T-helper 2 cell treated with Interferon-gamma antibody and Interleukin-4, amounts not matched to agents 5 μg/mL and 100 μg/mL, for 36 hours (primary cell): ENCODE results near the gene NPW.

Experiments
- DNase-seq: peaks from one replicate; pipeline ENCODE4 v3.0.0; 2021; ENCODE audit warnings: low spot score
- H3K27ac Mint-ChIP-seq: one replicate; pipeline ENCODE4 v1.8.0; 2021; ENCODE audit warnings: mild to moderate bottlenecking, mixed read lengths
- H3K27me3 Mint-ChIP-seq: one replicate; pipeline ENCODE4 v1.8.0; 2021; ENCODE audit warnings: low read depth, mixed read lengths
- H3K36me3 Mint-ChIP-seq: one replicate; pipeline ENCODE4 v1.8.0; 2021; ENCODE audit warnings: low read depth, mixed read lengths
- H3K4me1 Mint-ChIP-seq: one replicate; pipeline ENCODE4 v1.8.0; 2021; ENCODE audit warnings: low read depth, mixed read lengths
- H3K4me3 Mint-ChIP-seq: one replicate; pipeline ENCODE4 v1.8.0; 2022; ENCODE audit warnings: mild to moderate bottlenecking, moderate library complexity, mixed read lengths
- H3K9me3 Mint-ChIP-seq: one replicate; pipeline ENCODE4 v1.8.0; 2021; ENCODE audit warnings: mixed read lengths

NPW gene

DNA sequence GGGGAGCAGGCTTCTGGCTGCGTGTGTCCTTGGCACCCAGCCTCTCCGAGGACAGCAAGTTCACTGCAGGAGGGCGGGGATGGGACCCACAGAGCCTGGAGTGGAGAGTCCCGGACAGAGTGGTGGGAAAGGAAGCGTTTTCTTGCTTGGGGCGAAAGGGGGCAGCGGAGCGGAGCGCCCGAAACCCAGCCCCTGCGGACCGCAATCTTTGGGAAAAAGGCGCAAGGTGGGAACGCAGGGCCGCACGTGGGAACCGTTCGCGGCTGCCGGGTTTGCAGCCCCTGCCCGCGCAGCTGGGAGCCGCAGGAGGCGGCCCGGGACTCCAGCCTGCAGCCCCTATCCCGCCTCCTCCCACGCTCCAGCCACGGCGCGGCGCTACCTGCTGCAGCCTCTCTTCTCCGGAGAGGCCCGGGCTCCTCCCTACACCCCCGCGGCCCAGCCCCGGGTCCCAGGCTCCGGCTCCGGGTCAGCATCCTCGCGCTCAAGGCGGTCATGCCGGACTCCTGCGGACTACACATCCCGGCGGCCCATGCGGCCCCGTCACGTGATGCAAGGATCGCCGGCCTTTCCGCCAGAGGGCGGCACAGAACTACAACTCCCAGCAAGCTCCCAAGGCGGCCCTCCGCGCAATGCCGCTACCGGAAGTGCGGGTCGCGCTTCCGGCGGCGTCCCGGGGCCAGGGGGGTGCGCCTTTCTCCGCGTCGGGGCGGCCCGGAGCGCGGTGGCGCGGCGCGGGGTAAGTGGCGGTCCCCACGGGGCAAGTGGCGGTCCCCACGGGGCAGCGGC lies 27.9 kb downstream of the NPW start, which contains the start of the genes NTHL1 and TSC2:
TSS of gene NTHL1 (minus strand) at position 505 of the 786 bp plus-strand sequence. CDS start at position 494, 11 bp downstream.
TSS of gene TSC2 (plus strand) at position 656 of the 786 bp plus-strand sequence. CDS start 631 bp downstream, outside the sequence.
- Mint-ChIP-seq H3K27me3 (no peaks in the 10 kb centered on the region), H3K27ac (peak within 1 kb of the TSS; percentile 82), H3K9me3 (no peaks in the 10 kb centered on the region), H3K36me3 (peaks cover 2% of the 10 kb centered on the region), H3K4me3 (peak within 1 kb of the TSS; percentile 95), H3K4me1 (peaks cover 10% of the 10 kb centered on the region)
- peak; percentile 98 for DNase-seq

DNA sequence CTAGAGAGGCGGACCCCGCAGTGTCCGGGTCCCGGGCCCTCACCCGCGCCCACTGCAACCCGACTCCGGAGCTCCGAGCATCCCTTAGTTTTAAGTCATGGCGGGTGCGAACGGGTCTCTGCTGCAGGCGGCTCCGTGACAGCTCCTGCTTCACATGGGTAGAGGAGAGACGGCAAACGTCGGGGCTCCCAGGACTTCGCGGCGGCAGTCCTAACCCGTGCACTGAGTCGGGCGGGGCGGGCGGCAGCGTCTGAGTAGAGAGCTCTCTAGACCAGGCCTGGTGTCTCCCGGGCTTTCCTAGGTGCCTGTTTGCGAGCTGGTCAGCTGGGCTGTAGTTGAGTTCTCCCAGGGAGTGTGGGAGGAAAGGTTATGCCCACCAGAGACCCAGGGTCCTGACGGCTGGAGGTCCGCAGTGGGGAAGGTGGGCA lies 28.5 kb downstream of the NPW start:
- peak overlapping the region; percentile 95 for H3K4me3 Mint-ChIP-seq
- peak overlapping the region; percentile 79 for H3K27ac Mint-ChIP-seq

DNA sequence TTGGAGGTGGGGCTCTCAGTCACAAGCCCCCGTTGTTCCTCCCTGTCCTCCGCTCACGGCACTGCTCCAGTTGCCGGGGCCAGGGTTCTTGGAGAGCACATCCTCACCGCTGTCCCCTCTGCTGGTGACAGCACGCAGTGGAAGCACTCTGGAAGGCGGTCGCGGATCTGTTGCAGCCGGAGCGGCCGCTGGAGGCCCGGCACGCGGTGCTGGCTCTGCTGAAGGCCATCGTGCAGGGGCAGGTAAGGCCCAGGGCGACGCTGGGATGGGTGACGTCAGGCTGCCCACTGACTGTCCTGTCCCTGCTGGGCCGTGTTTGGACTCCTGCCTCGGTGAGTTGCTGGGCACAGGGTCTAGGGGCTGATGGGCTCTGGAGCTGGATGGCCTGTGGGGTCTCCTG lies 33.6 kb downstream of the NPW start:
- H3K36me3 Mint-ChIP-seq = peaks cover 4% of the 10 kb centered on the region
- H3K27ac Mint-ChIP-seq = no peak overlapping the region
- DNase-seq = no peak
- no peaks in the 10 kb centered on the region for H3K9me3 Mint-ChIP-seq
- H3K4me1 Mint-ChIP-seq = peaks cover 5% of the 10 kb centered on the region
- H3K4me3 Mint-ChIP-seq = no peak overlapping the region
- H3K27me3 Mint-ChIP-seq = no peaks in the 10 kb centered on the region

More for the DNA sequence above, 28.5 kb downstream of the NPW start:
- DNase-seq = no peak
- H3K36me3 Mint-ChIP-seq = peaks cover 3% of the 10 kb centered on the region
- H3K27me3 Mint-ChIP-seq = no peaks in the 10 kb centered on the region
- H3K9me3 Mint-ChIP-seq = no peaks in the 10 kb centered on the region
- H3K4me1 Mint-ChIP-seq = peaks cover 10% of the 10 kb centered on the region

DNA sequence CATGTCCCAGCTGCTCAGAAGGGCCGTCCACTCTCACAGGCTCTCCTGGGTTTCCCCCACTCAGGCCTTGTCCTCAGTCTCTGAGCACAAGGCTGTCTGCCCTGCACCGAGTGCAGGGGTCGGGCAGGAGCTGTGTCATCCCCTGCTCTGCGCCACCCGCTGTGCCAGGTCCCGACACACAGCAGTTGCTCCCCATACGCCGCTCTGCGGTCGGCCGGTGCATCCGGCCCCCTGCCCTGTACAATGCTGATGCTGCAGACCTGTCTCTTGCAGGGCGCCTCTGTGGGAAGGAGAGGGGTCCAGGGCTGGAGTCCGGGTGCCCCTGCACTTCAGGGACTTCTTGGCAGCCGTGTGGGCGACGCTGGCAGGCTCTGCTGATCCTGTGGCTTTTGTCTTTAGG lies 34.3 kb downstream of the NPW start:
- Mint-ChIP-seq H3K27me3 (no peaks in the 10 kb centered on the region), H3K4me3 (no peak overlapping the region), H3K4me1 (no peaks in the 10 kb centered on the region), H3K27ac (no peak overlapping the region), H3K36me3 (peaks cover 4% of the 10 kb centered on the region), H3K9me3 (no peaks in the 10 kb centered on the region)
- no peak for DNase-seq

DNA sequence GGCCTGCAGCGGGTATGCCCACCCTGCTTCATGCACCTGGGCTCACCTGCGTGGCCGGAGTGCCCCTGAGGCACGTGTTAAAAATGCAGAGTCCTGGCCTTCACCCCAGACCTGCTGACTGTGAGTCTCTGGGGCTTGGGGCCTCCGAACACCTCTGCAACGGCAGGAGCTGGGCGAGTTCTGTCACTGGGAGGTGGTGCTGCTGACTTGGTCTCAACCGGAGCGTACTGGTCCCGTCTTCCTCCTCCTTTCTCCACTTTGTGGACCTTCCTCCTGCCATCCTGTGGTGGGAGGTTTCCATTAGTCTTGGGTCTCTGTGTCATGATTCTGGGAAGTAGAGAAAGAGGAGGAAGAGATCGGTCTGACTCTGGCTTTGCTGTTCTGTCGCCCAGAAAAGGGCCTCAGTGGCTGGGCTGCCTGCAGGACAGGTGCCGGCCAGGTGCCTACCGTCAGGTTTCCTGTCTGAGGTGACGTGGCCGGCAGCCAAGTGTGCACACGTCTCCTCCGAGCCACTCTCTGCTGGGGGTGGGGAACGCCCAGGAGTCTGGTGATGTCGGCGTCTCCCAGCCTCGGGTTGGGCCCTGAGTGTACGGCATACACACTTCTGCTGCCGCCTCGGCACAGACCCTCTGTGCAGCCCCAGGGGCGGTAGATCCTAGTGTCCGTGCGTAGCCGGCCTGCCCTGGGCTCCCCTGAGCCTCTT lies 35.1 kb downstream of the NPW start:
- Mint-ChIP-seq H3K9me3 (no peaks in the 10 kb centered on the region), H3K4me3 (no peak overlapping the region), H3K27ac (no peak overlapping the region), H3K27me3 (no peaks in the 10 kb centered on the region), H3K36me3 (peaks cover 4% of the 10 kb centered on the region), H3K4me1 (no peaks in the 10 kb centered on the region)
- DNase-seq = no peak

DNA sequence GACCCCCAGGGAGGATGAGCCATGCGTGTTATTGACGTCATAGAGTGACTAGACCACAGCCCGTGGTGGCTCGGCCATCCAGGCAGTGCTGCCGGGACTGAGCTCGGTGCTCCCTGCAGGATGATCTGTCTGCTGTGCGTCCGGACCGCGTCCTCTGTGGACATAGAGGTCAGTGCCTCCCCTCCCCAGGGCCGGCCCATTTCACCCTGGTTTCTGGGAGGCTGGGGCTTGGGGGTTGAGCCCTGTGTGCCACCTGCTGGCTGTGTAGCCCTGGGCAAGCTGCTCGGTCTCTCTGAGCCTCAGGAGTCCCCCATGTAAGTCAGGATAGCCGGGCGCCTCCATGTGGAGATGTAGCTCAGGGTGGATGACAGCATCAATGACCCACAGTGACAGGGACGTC lies 36.5 kb downstream of the NPW start:
- H3K27me3 Mint-ChIP-seq = no peaks in the 10 kb centered on the region
- no peak overlapping the region for H3K4me3 Mint-ChIP-seq
- H3K27ac Mint-ChIP-seq = no peak overlapping the region
- H3K4me1 Mint-ChIP-seq = no peaks in the 10 kb centered on the region
- no peaks in the 10 kb centered on the region for H3K9me3 Mint-ChIP-seq
- H3K36me3 Mint-ChIP-seq = peaks cover 4% of the 10 kb centered on the region
- DNase-seq = no peak

DNA sequence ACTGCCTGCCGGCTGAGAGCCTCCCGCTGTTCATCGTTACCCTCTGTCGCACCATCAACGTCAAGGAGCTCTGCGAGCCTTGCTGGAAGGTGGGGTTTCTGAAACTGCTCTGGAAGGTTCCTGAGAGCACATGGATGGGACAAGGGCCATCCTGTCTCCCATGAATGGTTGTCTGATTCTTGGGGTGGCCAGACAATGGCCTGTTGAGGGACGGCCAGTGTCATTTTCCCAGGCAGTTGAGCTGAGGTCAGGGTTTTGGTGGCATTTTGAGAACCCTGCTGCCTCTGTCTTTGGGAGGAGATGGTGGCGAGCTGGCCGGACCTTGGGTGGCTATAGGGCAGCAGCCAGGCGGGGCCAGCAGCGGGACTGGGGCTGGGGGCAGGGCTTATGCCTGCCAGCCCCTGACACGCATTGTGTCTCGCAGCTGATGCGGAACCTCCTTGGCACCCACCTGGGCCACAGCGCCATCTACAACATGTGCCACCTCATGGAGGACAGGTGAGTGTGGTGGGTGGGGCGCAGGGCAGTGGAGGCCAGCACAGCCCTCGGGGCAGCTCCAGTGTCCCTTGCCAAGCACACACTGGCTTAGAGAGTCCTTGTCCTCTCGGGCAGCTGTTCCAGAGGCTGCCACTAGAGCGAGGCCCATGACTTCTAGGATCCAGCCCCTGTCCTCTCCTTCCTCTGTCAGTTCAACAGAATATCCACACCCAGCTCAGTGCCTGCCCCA lies 37.3 kb downstream of the NPW start:
- peaks cover 4% of the 10 kb centered on the region for H3K36me3 Mint-ChIP-seq
- no peaks in the 10 kb centered on the region for H3K27me3 Mint-ChIP-seq
- DNase-seq = no peak
- no peak overlapping the region for H3K27ac Mint-ChIP-seq
- no peaks in the 10 kb centered on the region for H3K4me1 Mint-ChIP-seq
- H3K9me3 Mint-ChIP-seq = no peaks in the 10 kb centered on the region
- H3K4me3 Mint-ChIP-seq = no peak overlapping the region

DNA sequence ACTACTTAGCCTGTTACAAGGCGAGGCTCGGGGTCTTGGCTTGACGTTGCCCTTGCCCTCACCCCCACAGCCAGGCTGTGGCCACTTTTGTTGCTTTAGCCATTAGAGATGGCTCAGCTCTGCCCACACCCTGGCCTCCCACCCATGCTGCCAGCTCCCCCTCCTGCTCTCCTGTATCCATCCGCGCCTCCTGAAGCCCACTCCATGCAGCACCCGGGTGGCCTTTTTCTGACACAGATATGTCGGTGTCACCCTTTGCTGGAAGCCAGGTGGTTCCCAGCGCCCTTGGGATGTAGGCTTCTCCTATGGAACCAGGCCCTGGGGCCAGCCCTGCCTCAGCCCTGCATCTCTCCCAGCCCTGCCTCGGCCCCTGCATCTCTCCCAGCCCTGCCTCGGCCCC lies 37.9 kb downstream of the NPW start:
- Mint-ChIP-seq H3K27ac (no peak overlapping the region), H3K27me3 (no peaks in the 10 kb centered on the region), H3K4me3 (no peak overlapping the region), H3K4me1 (no peaks in the 10 kb centered on the region), H3K9me3 (no peaks in the 10 kb centered on the region), H3K36me3 (peaks cover 3% of the 10 kb centered on the region)
- no peak for DNase-seq

DNA sequence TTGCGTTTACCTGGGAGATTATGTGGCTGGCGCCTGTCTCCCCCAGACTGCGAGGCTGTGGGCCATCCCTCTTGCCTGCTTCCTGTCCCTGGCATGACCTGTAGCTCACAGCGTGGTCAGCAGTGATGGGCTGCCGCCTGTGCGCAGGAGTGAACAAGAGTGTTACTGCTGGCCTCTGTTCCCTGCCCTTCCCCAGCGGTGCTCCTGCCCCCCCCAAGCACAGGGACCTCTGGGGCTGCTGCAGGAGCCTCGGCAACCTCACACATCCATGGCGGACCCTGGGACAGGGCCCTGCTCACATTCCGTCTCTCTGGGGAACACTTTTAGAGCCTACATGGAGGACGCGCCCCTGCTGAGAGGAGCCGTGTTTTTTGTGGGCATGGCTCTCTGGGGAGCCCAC lies 38.8 kb downstream of the NPW start:
- no peak for DNase-seq
- no peaks in the 10 kb centered on the region for H3K27me3 Mint-ChIP-seq
- no peak overlapping the region for H3K27ac Mint-ChIP-seq
- H3K36me3 Mint-ChIP-seq = peaks cover 1% of the 10 kb centered on the region
- H3K4me3 Mint-ChIP-seq = no peak overlapping the region
- no peaks in the 10 kb centered on the region for H3K9me3 Mint-ChIP-seq
- H3K4me1 Mint-ChIP-seq = no peaks in the 10 kb centered on the region

DNA sequence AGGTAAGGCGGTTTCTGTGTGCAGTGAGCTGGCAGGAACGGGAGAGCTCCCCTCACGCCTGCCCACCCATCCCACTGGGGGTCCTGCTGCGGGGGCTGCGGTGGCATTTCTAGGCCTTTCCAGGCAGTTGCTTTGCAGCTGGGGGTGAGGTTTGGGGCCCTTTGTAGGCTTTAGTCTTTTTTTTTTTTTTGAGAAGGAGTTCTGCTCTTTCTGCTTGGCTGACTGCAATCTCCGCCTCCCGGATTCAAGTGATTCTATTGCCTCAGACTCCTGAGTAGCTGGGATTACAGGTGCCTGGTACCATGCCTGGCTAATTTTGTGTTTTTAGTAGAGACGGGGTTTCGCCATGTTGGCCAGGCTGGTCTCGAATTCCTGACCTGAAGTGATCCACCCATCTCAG lies 39.3 kb downstream of the NPW start:
- Mint-ChIP-seq H3K9me3 (no peaks in the 10 kb centered on the region), H3K27ac (no peak overlapping the region), H3K27me3 (no peaks in the 10 kb centered on the region), H3K4me1 (no peaks in the 10 kb centered on the region), H3K36me3 (peaks cover 1% of the 10 kb centered on the region), H3K4me3 (no peak overlapping the region)
- no peak for DNase-seq

DNA sequence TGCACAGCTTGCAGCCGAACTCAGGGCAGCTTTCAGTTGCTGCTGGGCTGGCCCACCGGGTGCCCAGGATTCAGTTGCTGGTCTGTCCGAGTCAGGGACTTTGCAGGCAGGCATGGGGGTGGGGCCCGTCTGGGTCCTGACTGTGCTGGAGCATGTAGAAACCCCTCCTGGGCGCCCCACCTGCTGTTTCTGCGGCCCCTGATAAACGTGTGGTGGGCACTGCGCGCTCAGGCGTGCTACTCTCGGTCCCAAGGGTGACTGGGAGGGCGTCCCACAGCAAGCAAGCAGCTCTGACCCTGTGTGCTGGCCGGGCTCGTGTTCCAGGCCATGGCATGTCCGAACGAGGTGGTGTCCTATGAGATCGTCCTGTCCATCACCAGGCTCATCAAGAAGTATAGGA lies 40.8 kb downstream of the NPW start:
- H3K27me3 Mint-ChIP-seq = no peaks in the 10 kb centered on the region
- H3K36me3 Mint-ChIP-seq = peaks cover 1% of the 10 kb centered on the region
- no peak for DNase-seq
- H3K4me1 Mint-ChIP-seq = no peaks in the 10 kb centered on the region
- H3K9me3 Mint-ChIP-seq = no peaks in the 10 kb centered on the region
- no peak overlapping the region for H3K4me3 Mint-ChIP-seq
- H3K27ac Mint-ChIP-seq = no peak overlapping the region

DNA sequence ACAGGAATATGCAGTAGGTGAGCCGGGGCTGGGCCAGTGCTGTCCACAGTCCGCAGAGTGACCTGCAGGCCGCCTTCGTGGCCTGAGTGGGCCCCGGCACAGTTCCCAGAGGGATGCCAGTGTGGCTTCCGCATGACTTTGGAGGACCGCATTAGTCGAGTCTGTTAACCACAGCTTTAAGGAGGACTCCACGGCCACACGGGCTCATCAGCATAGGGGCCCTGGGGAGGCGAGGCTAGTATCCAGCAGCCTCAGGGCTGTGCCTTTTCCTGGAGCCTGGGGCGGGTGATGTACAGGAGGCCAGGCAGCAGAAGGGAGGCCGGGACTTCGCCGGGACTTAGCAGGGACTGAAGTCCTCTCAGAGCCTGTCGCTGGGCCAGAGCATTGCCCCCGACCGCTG lies 41.4 kb downstream of the NPW start:
- Mint-ChIP-seq H3K36me3 (peaks cover 3% of the 10 kb centered on the region), H3K9me3 (no peaks in the 10 kb centered on the region), H3K4me3 (no peak overlapping the region), H3K27me3 (no peaks in the 10 kb centered on the region), H3K27ac (no peak overlapping the region), H3K4me1 (no peaks in the 10 kb centered on the region)
- no peak for DNase-seq

DNA sequence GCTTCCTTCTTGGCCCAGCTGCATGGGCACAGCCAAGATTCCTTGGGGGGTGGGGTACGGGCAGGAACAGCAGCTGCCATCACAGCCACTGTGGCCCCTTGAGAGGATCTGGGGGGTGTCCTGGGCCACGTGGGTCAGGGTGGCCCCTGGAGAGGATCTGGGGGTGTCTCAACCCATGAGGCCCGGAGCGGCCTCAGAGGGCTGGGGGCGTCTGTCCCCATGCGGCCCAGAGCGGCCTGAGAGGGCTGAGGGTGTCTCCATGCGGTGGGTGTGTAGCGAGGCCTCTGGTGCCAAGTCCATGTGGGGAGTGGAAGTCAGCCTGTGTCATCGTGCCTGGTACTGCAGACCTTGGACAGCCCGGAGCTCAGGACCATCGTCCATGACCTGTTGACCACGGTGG lies 41.9 kb downstream of the NPW start:
- Mint-ChIP-seq H3K4me3 (no peak overlapping the region), H3K36me3 (peaks cover 6% of the 10 kb centered on the region), H3K4me1 (no peaks in the 10 kb centered on the region), H3K9me3 (no peaks in the 10 kb centered on the region), H3K27me3 (no peaks in the 10 kb centered on the region), H3K27ac (no peak overlapping the region)
- no peak for DNase-seq

DNA sequence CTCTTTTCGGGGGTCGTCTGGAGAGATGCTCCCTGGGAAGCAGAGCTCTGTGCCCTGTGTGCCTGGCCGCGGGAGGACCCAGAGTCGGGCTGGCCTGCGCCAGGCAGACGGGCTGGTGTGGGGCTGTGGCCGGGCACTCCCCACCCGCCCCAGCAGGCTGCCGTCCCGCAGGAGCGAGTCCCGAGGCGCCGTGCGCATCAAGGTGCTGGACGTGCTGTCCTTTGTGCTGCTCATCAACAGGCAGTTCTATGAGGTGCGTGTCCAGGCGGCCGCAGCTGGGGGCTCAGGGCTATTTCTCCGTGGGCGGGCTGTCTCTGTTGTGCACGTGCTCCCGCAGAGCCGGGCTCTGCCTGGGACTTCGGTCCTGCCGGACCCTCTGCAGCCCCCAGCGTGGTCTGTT lies 43.2 kb downstream of the NPW start:
- Mint-ChIP-seq H3K27ac (no peak overlapping the region), H3K4me3 (no peak overlapping the region), H3K36me3 (peaks cover 10% of the 10 kb centered on the region), H3K27me3 (no peaks in the 10 kb centered on the region), H3K9me3 (no peaks in the 10 kb centered on the region), H3K4me1 (no peaks in the 10 kb centered on the region)
- no peak for DNase-seq
